ENCODE results near the gene RIMBP3B. TPM values are rescaled to one million over a fixed set of nuclear protein-coding genes. Genes with fewer than 3 reads are reported as not detected.
A peak's percentile ranks its signal among the peaks of the same experiment; 100 is the strongest.
"Not testable (repeated sequence)": the region's sequence is repeated elsewhere in the genome, so short reads cannot be mapped to it uniquely, and the experiment has no call there.

The RIMBP3B gene, protein sequence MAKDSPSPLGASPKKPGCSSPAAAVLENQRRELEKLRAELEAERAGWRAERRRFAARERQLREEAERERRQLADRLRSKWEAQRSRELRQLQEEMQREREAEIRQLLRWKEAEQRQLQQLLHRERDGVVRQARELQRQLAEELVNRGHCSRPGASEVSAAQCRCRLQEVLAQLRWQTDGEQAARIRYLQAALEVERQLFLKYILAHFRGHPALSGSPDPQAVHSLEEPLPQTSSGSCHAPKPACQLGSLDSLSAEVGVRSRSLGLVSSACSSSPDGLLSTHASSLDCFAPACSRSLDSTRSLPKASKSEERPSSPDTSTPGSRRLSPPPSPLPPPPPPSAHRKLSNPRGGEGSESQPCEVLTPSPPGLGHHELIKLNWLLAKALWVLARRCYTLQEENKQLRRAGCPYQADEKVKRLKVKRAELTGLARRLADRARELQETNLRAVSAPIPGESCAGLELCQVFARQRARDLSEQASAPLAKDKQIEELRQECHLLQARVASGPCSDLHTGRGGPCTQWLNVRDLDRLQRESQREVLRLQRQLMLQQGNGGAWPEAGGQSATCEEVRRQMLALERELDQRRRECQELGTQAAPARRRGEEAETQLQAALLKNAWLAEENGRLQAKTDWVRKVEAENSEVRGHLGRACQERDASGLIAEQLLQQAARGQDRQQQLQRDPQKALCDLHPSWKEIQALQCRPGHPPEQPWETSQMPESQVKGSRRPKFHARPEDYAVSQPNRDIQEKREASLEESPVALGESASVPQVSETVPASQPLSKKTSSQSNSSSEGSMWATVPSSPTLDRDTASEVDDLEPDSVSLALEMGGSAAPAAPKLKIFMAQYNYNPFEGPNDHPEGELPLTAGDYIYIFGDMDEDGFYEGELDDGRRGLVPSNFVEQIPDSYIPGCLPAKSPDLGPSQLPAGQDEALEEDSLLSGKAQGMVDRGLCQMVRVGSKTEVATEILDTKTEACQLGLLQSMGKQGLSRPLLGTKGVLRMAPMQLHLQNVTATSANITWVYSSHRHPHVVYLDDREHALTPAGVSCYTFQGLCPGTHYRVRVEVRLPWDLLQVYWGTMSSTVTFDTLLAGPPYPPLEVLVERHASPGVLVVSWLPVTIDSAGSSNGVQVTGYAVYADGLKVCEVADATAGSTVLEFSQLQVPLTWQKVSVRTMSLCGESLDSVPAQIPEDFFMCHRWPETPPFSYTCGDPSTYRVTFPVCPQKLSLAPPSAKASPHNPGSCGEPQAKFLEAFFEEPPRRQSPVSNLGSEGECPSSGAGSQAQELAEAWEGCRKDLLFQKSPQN (N-terminal part only)
- total RNA-seq, result not detected

DNA sequence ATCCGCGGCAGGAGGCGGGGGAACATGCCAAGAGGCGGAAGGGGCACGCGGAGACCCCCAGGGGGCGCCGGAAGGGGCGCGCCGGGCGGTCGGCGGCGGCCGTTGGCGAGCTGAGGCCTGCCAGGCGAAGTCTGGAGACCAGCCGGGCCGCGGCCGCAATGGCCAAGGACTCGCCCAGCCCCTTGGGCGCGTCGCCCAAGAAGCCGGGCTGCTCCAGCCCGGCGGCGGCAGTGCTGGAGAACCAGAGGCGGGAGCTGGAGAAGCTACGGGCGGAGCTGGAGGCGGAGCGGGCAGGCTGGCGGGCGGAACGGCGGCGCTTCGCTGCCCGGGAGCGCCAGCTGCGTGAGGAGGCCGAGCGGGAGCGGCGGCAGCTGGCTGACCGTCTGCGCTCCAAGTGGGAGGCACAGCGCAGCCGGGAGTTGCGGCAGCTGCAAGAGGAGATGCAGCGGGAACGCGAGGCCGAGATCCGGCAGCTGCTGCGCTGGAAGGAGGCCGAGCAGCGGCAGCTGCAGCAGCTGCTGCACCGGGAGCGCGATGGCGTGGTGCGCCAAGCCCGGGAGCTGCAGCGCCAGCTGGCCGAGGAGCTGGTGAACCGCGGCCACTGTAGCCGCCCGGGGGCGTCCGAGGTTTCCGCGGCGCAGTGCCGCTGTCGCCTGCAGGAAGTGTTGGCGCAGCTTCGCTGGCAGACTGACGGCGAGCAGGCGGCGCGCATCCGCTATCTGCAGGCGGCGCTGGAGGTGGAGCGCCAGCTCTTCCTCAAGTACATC lies at the start of gene RIMBP3B:
RIMBP3B (plus strand) TSS at position 51 of the 767 bp plus-strand sequence; CDS start at position 159, 108 bp downstream.
- peak; percentile 88 for ATAC-seq
- DNase-seq (ENCODE audit: low spot score); intact Hi-C loops (cut with DNase I): not testable (repeated sequence)

GRCh38 chr22:21357527-21357926 lies 26.0 kb upstream of the RIMBP3B start:
- ATAC-seq; intact Hi-C loops (cut with DNase I); DNase-seq (ENCODE audit: low spot score): not testable (repeated sequence)

- intact Hi-C loops (cut with DNase I); DNase-seq (ENCODE audit: low spot score); ATAC-seq: not testable (repeated sequence)
Observed at GRCh38 chr22:21360525-21360924, 23.0 kb upstream of the RIMBP3B start.

- ATAC-seq; DNase-seq (ENCODE audit: low spot score); intact Hi-C loops (cut with DNase I): not testable (repeated sequence)
Observed at GRCh38 chr22:21362473-21362872, 21.1 kb upstream of the RIMBP3B start.

- ATAC-seq; intact Hi-C loops (cut with DNase I): not testable (repeated sequence)
Observed at GRCh38 chr22:21363061-21363460, 20.5 kb upstream of the RIMBP3B start.

DNA sequence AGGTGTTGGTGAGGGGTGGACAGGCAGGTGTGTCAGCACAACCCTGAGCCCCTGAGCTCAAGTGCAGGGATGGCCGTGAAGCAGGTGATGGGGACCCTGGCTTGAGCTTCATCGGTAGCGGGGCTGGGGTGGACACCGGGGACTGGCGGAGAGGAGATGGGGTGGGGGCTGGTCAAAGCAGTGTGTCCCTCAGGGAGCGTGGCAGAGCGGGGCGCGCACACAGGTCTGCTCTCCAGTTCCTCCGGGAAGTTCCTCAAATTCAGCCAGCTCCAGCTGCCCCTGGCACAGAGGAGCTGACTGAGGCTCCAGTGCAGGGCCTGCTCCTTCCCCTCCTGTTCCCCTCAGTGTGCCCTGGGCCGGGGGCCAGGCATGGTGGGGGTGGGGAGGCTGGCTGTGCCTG lies 19.7 kb upstream of the RIMBP3B start:
- DNase-seq (ENCODE audit: low spot score); ATAC-seq; intact Hi-C loops (cut with DNase I): not testable (repeated sequence)

More at GRCh38 chr22:21363061-21363460, 20.5 kb upstream of the RIMBP3B start:
- not testable (repeated sequence) for DNase-seq (ENCODE audit: low spot score)

DNA sequence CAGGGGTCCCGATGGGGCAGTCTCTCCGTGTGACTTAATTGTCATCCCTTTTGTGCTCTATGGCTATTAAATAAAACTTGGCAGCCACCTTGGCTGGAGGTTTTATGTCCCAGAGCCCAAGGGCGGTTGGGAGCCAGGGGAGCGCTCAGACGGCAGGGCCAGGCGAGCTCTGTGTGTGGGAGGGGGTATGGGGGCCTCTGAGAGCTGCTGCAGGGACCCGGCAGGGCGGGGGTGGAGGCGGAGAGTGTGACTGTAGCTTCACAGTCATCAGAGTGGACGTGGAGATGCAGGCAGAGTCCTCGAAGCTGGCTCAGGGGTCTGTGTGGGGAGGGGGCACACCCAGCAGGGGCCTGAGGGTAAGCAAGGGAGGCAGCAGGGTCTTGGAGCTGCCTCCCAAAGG lies 19.2 kb upstream of the RIMBP3B start:
- intact Hi-C loops (cut with DNase I); DNase-seq (ENCODE audit: low spot score); ATAC-seq: not testable (repeated sequence)

DNA sequence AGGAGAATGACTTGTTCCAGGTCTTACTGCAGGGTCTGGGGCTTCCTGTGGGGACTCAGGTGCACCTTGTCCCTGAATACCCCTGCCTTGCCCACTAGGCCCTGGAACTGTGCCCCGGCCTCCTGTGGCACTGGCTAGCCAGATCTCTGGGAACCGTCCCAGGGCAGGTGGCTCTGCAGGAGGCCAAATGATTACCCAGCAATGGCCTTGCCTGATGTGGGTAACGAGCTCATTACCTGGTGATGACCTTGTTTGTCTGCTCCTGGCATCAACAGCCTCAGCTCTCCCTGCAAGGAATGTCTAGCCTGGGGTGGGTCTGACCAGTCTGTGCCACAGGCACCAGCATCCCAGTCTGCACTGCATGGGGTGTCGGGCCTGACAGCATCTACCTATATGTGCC lies 18.2 kb upstream of the RIMBP3B start:
- ATAC-seq; intact Hi-C loops (cut with DNase I): not testable (repeated sequence)

GRCh38 chr22:21368603-21369310 lies 14.8 kb upstream of the RIMBP3B start:
- intact Hi-C loops (cut with DNase I); DNase-seq (ENCODE audit: low spot score); ATAC-seq: not testable (repeated sequence)

More for the DNA sequence above, 18.2 kb upstream of the RIMBP3B start:
- DNase-seq (ENCODE audit: low spot score), result not testable (repeated sequence)

- intact Hi-C loops (cut with DNase I); ATAC-seq; DNase-seq (ENCODE audit: low spot score): not testable (repeated sequence)
Observed at GRCh38 chr22:21375880-21376279, 7.7 kb upstream of the RIMBP3B start.

DNA sequence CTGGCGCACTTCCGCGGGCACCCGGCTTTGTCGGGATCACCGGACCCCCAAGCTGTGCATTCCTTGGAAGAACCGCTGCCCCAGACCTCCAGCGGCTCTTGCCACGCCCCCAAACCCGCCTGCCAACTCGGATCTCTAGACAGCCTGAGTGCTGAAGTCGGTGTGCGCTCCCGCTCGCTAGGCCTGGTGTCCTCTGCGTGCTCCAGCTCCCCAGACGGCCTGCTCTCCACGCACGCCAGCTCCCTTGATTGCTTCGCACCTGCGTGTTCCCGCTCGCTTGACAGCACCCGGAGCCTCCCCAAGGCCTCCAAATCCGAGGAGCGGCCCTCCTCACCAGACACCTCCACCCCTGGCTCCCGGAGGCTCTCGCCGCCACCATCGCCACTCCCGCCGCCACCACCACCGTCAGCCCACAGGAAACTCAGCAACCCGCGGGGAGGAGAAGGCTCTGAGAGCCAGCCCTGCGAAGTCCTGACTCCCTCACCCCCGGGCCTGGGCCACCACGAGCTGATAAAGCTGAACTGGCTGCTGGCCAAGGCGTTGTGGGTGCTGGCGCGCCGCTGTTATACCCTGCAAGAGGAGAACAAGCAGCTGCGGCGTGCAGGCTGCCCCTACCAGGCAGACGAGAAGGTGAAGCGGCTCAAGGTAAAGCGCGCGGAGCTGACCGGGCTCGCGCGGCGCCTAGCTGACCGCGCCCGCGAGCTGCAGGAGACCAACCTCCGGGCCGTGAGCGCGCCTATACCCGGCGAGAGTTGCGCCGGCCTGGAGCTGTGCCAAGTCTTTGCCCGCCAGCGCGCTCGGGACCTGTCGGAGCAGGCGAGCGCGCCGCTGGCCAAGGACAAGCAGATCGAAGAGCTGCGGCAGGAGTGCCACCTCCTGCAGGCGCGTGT lies 1.2 kb downstream of the RIMBP3B start:
- ATAC-seq, result peak; percentile 56
- DNase-seq (ENCODE audit: low spot score); intact Hi-C loops (cut with DNase I): not testable (repeated sequence)

DNA sequence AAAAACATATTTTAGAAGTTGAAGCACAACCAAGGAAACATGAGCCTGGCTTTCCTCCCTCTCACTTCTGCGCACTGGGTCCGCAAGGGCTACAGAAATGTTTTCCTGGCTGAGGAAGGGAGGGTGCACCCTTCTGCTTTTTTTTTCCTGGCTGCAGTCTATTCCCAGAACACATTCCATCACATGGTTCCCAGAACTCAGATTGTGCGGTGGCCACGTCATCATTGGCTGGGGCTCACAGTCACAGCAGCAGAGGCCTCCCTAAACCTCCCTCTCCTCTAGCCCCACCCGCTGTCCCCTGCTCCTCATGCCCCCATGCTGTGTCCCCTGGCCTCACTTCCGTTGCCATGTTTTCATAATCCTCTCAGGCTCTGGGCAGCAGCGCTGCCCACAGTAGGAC lies 5.9 kb downstream of the RIMBP3B start:
- peak; percentile 76 for ATAC-seq

DNA sequence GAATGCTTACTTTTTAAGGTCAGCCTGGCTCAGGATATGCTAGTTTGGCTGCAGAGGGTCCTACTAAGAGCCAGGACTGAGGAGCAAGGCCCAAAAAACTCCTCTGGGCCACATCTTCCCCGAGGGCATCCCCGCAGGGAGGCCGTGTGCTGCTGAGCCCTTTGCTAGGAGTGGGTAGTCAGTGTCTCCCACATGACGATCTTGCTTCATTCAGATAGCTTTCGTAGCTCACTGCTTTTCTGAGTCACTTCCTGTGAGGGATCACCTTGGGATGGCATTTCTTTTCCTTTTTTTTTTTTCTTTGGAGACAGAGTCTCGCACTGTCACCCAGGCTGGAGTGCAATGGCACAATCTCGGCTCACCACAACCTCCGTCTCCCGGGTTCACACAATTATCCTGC lies 6.5 kb downstream of the RIMBP3B start:
- DNase-seq (ENCODE audit: low spot score); ATAC-seq; intact Hi-C loops (cut with DNase I): not testable (repeated sequence)

More for the DNA sequence above, 5.9 kb downstream of the RIMBP3B start:
- intact Hi-C loops (cut with DNase I); DNase-seq (ENCODE audit: low spot score): not testable (repeated sequence)

DNA sequence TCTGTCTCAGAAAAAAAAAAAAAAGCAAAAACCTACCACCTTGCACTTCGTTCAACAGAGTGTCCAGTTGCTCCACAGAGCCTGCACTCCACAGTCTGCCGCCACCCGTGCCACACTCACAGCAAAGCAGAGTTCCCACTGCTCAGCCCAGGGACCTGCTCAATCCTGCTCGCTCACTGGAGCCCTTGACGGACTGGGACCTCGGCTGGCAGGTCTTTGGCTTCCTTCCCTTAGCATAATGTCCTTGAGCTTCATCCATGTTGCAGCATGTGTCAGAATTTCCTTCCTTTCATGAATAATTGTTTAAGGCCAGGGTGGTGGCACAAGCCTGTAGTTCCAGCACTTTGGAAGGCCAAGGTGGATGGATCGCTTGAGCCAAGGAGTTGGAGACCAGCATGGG lies 11.1 kb downstream of the RIMBP3B start:
- intact Hi-C loops (cut with DNase I); DNase-seq (ENCODE audit: low spot score); ATAC-seq: not testable (repeated sequence)

- intact Hi-C loops (cut with DNase I); ATAC-seq; DNase-seq (ENCODE audit: low spot score): not testable (repeated sequence)
Observed at GRCh38 chr22:21401197-21401969, 17.8 kb downstream of the RIMBP3B start.

Data from sciatic nerve (tissue), 2 donors.